Measurements from ENCODE around the gene CCSER1. TPM values are rescaled to one million over a fixed set of nuclear protein-coding genes. Genes with fewer than 3 reads are reported as not detected.
"Not testable (repeated sequence)": the region's sequence is repeated elsewhere in the genome, so short reads cannot be mapped to it uniquely, and the experiment has no call there.

Gene CCSER1
- total RNA-seq, 1 donor from 2014 or later: 15.7 TPM

GRCh38 chr4:91622925-91623602, 1495.9 kb downstream of the CCSER1 start:
- DNase-seq (ENCODE audit: low spot score): no peak
- intact Hi-C loops (cut with DNase I): no loop called here

- intact Hi-C loops (cut with DNase I): not testable (repeated sequence)
These were observed 1496.4 kb downstream of the CCSER1 start for GRCh38 chr4:91623603-91623967.

GRCh38 chr4:91630054-91630453, 1502.9 kb downstream of the CCSER1 start:
- no peak for DNase-seq (ENCODE audit: low spot score)
- intact Hi-C loops (cut with DNase I): no loop called here

More at GRCh38 chr4:91623603-91623967, 1496.4 kb downstream of the CCSER1 start:
- not testable (repeated sequence) for DNase-seq (ENCODE audit: low spot score)

- intact Hi-C loops (cut with DNase I): no loop called here
- DNase-seq (ENCODE audit: low spot score): no peak
These were observed 1503.6 kb downstream of the CCSER1 start for GRCh38 chr4:91630764-91631163.

GRCh38 chr4:91631335-91631734, 1504.1 kb downstream of the CCSER1 start:
- DNase-seq (ENCODE audit: low spot score): no peak
- intact Hi-C loops (cut with DNase I): no loop called here

GRCh38 chr4:91636083-91636482, 1508.9 kb downstream of the CCSER1 start:
- DNase-seq (ENCODE audit: low spot score): no peak
- intact Hi-C loops (cut with DNase I): no loop called here

Other genes with a start within 250 kb of the CCSER1 start
- 2.5 TPM for gene MMRN1, start 232.5 kb upstream of the CCSER1 start, total RNA-seq

Measured in cardiac septum (tissue), 1 donor.